GM18951 (cell line): ENCODE measurements around the gene SLAIN2.
"Not testable (repeated sequence)": the region's sequence is repeated elsewhere in the genome, so short reads cannot be mapped to it uniquely, and the experiment has no call there.

Experiments used
- POLR2A ChIP-seq: IDR thresholded peaks from 4 replicates; pipeline ENCODE4 v1.6.1; 2011; ENCODE audit warnings: mild to moderate bottlenecking; ENCODE audit not compliant: insufficient read length, insufficient read depth; ENCODE audit errors: extremely low read depth
- in situ Hi-C: fragments of 300-500 bp; cut with MboI; formaldehyde crosslinking; loops from one replicate; pipeline ENCODE4 v1.12.0; 2022; ENCODE audit warnings: low sequenced_read_pairs, mixed read lengths, inconsistent platforms; ENCODE audit not compliant: unreplicated experiment

The SLAIN2 gene

GRCh38 chr4:48340965-48341775, at the start of gene SLAIN2:
Gene SLAIN2 (plus strand): TSS chr4:48341529. CDS start chr4:48341740, 211 bp downstream.
- in situ Hi-C loops, result no loop called here
- TF ChIP-seq POLR2A, result peak; percentile 89

GRCh38 chr4:48292218-48292790, 49.0 kb upstream of the SLAIN2 start:
- in situ Hi-C loops, result not testable (repeated sequence)

DNA sequence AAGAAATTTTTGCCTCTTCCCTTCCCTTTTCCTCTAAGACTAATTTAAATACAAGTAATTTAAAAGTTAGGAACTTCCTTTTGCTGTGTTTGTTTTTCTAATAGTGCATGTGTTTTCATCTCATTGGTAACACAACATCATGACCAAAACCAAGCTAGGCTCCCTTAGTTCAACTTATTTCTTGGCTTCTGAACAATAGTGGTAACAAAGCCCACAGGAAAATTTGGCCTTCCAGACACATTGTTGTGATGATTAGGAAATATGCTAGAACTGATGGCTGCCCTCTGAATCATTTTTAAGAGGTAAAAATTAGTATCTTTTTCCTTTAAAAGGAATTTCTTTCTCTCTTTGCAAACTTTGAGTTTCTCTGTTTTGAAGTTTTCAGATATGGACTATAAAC, 46.2 kb upstream of the SLAIN2 start:
- in situ Hi-C loops, result no loop called here
- TF ChIP-seq POLR2A, result no peak

DNA sequence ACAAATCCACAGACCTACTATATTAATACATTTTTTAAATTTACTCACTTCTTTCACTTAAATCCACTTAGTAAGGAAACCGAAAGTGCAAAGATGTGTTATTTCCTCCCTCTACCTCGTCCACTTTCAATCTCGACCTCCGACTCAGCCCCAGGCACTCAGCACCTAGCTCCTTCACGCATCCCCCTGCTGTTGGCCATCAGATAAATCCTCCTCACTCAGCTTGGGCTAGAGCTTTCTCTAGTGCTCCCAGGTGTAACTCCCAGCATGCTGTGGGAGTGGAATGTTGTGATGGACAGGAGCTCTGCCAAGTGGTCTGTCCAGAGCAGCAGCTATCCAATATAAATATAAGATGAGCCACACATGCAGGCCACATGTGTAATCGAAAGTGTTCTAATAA, 45.0 kb upstream of the SLAIN2 start:
- TF ChIP-seq POLR2A, result no peak
- in situ Hi-C loops, result no loop called here

DNA sequence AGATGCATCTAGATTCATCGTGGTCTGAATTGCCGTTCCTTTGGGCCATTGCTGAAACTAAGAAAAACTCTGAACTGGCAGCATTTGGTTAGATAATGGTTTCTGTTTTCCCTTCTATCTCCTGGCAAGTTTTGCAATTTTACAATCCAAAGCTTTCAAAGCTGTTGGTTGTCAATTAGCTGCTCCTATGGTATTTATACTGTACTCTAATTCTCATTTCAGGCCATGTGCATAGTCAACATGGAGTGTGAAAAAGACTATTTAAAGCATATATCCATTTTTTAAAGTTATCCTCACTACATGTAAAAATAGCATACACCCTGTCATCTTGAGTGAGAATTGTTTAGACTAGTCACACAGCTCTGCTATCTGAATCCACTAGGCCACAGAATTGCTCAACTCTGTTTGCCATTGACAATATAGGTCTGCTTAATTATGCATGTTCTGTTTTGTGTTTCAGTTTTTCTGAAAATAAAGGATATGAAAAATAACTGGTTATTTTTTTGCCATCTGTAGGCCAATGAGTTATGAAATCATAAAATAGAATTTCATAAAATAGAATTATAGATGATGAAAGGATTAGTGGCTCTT, 44.0 kb upstream of the SLAIN2 start:
- TF ChIP-seq POLR2A, result no peak
- in situ Hi-C loops, result no loop called here

DNA sequence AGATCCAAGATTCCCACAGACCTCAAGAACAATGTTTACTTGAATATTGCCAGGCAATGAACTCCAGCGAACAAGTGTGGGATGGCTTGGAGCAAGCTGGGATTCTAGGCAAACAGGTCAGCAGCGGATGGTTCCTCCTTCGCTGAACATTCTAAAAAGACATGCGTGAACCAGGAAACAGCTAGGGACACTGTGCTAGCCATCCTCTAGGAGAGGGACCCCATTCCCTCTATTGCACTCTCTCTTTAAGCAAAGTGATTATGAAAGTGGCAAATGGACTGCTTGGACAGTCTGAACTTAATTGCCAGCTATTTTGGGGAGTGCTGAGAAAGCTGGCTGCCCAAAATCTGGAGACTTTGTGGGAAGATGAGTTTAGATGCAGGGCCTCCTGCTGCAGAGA, 41.8 kb upstream of the SLAIN2 start:
- in situ Hi-C loops, result no loop called here
- TF ChIP-seq POLR2A, result no peak

- in situ Hi-C loops, result no loop called here
Observed at GRCh38 chr4:48300004-48300403, 41.3 kb upstream of the SLAIN2 start.

DNA sequence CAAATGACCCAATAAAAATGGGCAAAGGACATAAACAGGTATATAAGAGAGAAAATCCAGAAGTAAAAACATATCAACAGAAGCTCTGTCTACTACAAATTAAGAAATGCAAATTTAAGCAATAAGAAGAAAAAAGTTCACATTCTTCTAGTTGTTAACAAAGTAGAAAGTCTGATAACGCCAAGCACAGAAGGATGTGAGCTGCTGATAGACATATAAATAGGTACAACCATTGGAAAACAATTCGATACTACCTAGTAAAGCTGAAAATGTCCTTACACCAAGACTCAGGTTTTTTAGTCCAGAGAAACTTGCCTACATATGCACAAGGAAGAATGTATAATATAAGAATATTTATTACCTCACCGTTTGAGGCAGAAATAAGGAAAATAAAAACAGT, 35.8 kb upstream of the SLAIN2 start:
- in situ Hi-C loops, result no loop called here
- no peak for TF ChIP-seq POLR2A

More at GRCh38 chr4:48300004-48300403, 41.3 kb upstream of the SLAIN2 start:
- TF ChIP-seq POLR2A, result no peak

- in situ Hi-C loops, result no loop called here
Observed at GRCh38 chr4:48307528-48307927, 33.8 kb upstream of the SLAIN2 start.

DNA sequence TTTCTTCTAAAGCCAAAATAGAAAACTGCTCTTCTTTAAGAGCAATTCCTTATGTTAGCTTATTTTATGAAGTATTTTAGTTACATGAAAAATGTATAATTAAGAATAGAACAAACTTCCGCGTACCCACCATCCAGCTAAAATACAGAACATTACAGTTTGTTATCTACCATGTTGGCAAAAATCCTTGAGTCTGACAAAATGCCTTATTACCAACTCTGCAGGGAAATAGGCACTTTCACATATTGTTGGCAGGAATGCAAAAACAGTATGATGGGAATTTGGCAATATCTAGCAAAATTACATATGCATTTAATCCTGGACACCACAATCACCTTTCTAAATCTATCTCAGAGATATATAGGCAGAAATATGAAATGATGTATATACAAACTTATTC, 32.4 kb upstream of the SLAIN2 start:
- in situ Hi-C loops, result no loop called here
- TF ChIP-seq POLR2A, result no peak

More at GRCh38 chr4:48307528-48307927, 33.8 kb upstream of the SLAIN2 start:
- no peak for TF ChIP-seq POLR2A

GRCh38 chr4:48311896-48312295, 29.4 kb upstream of the SLAIN2 start:
- in situ Hi-C loops, result no loop called here
- TF ChIP-seq POLR2A, result no peak

DNA sequence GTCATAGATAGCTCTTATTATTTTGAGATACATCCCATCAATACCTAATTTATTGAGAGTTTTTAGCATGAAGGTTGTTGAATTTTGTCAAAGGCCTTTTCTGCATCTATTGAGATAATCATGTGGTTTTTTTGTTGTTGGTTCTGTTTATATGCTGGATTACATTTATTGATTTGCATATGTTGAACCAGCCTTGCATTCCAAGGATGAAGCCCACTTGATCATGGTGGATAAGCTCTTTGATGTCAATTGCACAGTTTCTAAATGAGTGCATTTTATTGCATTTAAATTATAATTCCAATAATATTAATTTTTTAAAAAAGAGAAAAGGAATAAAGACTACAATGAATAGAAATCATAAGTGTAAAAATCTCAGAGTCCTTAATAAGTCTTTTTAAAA, 26.6 kb upstream of the SLAIN2 start:
- in situ Hi-C loops, result not testable (repeated sequence)

DNA sequence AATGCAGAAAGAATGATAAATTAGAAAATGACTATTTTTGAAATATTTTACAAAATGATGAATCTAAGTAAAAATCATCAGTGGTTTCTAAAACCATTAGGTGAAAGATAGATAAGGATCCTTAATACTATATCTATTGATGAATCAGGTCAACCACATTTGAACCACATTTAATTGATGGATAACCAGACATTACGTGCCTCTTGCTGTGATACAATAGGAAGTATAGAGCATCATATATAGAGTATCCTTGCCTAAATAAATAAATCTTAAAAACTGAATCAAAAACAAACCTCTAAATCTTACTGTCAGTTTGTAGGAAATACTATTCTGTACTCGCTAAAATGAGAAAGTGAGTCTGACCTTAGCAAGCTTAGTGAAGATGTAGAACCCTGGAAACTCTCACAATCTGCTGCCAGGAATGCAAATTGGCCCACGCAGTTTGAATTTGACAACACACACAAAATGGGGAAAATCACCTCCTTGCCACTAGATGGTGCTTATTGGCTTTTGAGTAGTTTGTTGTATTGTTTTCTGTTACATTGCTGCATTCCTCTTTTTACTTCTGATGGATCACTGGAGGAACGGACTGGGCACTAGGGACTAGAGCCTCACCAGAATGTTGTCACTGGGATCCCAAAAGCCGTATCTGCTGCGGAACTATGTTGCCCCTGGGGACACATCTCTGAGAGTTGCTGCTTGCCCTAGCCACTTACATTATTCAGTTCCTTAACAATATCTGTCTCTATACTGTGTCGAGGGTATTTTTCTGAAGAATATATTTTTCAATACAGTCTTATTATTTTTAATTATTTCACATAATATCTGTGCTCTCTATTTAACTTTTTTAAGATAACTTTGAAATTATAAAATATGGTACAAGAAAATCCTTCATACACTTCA, 25.4 kb upstream of the SLAIN2 start:
- no peak for TF ChIP-seq POLR2A
- in situ Hi-C loops, result no loop called here
